Hepatocyte (in vitro differentiated cells): ENCODE results near the gene SMDT1.

Experiments used
- CTCF ChIP-seq: fragments of 200-600 bp; sonication (generic); IDR thresholded peaks from 2 replicates; pipeline ENCODE4 v1.5.1; 2016; ENCODE audit warnings: antibody characterized with exemption, mild to moderate bottlenecking; ENCODE audit not compliant: poor library complexity
- EZH2 ChIP-seq: fragments of 200-600 bp; sonication (generic); IDR thresholded peaks from 2 replicates; pipeline ENCODE4 v1.6.1; 2016; ENCODE audit warnings: antibody characterized with exemption, mild to moderate bottlenecking, borderline replicate concordance
- EZH2phosphoT487 ChIP-seq: fragments of 200-600 bp; sonication (generic); IDR thresholded peaks from one replicate; pipeline ENCODE4 v1.6.1; 2018; ENCODE audit warnings: antibody characterized with exemption, mild to moderate bottlenecking, low read depth, moderate library complexity; ENCODE audit not compliant: unreplicated experiment, severe bottlenecking

- TF ChIP-seq EZH2phosphoT487: no peak
- no peak for TF ChIP-seq CTCF
- no peak for TF ChIP-seq EZH2
Measured at GRCh38 chr22:42067671-42068251, 11.7 kb upstream of the SMDT1 start.
